OCI-LY1 (cell line): ENCODE measurements around the gene DNMT3A.

Source experiments
- H2AFZ ChIP-seq: fragments of 200-600 bp; sonication (generic), shearing (Covaris generic); 2 replicates; pipeline ENCODE4 v1.6.0; 2014; ENCODE audit warnings: antibody characterized with exemption, mild to moderate bottlenecking, low read length
- H3F3A ChIP-seq: fragments of 200-600 bp; sonication (generic), shearing (Covaris generic); 2 replicates; pipeline ENCODE4 v1.6.0; 2014; ENCODE audit warnings: mild to moderate bottlenecking, antibody characterized with exemption, low read length, moderate library complexity; ENCODE audit not compliant: insufficient read depth
- H3K27ac ChIP-seq: fragments of 200-600 bp; sonication (generic); 2 replicates; pipeline ENCODE4 v1.5.1; 2014; ENCODE audit warnings: low read length, mixed run types, mild to moderate bottlenecking, low read depth; ENCODE audit not compliant: poor library complexity, severe bottlenecking
- H3K27me3 ChIP-seq: fragments of 200-600 bp; sonication (generic); 2 replicates; pipeline ENCODE4 v1.6.0; 2014; ENCODE audit warnings: antibody characterized with exemption, mild to moderate bottlenecking, low read length, moderate library complexity; ENCODE audit not compliant: insufficient read depth
- H3K36me3 ChIP-seq: fragments of 200-600 bp; sonication (generic); 2 replicates; pipeline ENCODE4 v1.6.1; 2014; ENCODE audit warnings: mild to moderate bottlenecking, antibody characterized with exemption, low read length, moderate library complexity, mixed read lengths; ENCODE audit not compliant: insufficient read depth
- H3K4me1 ChIP-seq: fragments of 200-600 bp; sonication (generic); 2 replicates; pipeline ENCODE4 v1.5.1; 2014; ENCODE audit warnings: mild to moderate bottlenecking, low read length, moderate library complexity; ENCODE audit not compliant: insufficient read depth, severe bottlenecking
- H3K4me2 ChIP-seq: fragments of 200-600 bp; sonication (generic), shearing (Covaris generic); 2 replicates; pipeline ENCODE4 v1.6.1; 2014; ENCODE audit warnings: low read length
- H3K4me3 ChIP-seq: fragments of 200-600 bp; sonication (generic); 2 replicates; pipeline ENCODE4 v1.5.1; 2014; ENCODE audit warnings: low read length, low read depth, mild to moderate bottlenecking, mixed read lengths; ENCODE audit not compliant: poor library complexity, severe bottlenecking
- H3K79me2 ChIP-seq: fragments of 200-600 bp; shearing (Covaris generic); 2 replicates; pipeline ENCODE4 v1.6.1; 2016; ENCODE audit warnings: mixed run types, low read length, mixed read lengths; ENCODE audit not compliant: insufficient read depth
- H3K9ac ChIP-seq: fragments of 200-600 bp; sonication (generic), shearing (Covaris generic); 2 replicates; pipeline ENCODE4 v1.6.1; 2014; ENCODE audit warnings: mild to moderate bottlenecking, low read length, mixed read lengths
- H3K9me2 ChIP-seq: fragments of 200-600 bp; sonication (generic), shearing (Covaris generic); 2 replicates; pipeline ENCODE4 v1.6.1; 2014; ENCODE audit warnings: low read depth, mild to moderate bottlenecking, low read length, mixed read lengths
- H3K9me3 ChIP-seq: fragments of 200-600 bp; shearing (Covaris generic); 2 replicates; pipeline ENCODE4 v1.6.1; 2014; ENCODE audit warnings: low read length, mixed read lengths
- H4K20me1 ChIP-seq: fragments of 200-600 bp; sonication (generic), shearing (Covaris generic); 2 replicates; pipeline ENCODE4 v1.6.0; 2016; ENCODE audit warnings: mild to moderate bottlenecking, low read length; ENCODE audit not compliant: insufficient read depth
- EZH2 ChIP-seq: fragments of 200-600 bp; sonication (generic), shearing (Covaris generic); IDR thresholded peaks from 2 replicates; pipeline ENCODE4 v1.8.0; 2017; ENCODE audit warnings: borderline replicate concordance, mixed run types, mild to moderate bottlenecking, antibody characterized with exemption, low read length, moderate library complexity, mixed read lengths
- TF ChIP-seq, protein P1 (sequence below): fragments of 200-600 bp; sonication (generic), shearing (Covaris generic); IDR thresholded peaks from 2 replicates; pipeline ENCODE4 v1.5.1; 2017; ENCODE audit warnings: mild to moderate bottlenecking, antibody characterized with exemption, low read length, moderate library complexity, mixed read lengths

Gene DNMT3A

GRCh38 chr2:25281941-25282340 lies 59.8 kb downstream of the DNMT3A start:
- TF ChIP-seq, protein P1, sequence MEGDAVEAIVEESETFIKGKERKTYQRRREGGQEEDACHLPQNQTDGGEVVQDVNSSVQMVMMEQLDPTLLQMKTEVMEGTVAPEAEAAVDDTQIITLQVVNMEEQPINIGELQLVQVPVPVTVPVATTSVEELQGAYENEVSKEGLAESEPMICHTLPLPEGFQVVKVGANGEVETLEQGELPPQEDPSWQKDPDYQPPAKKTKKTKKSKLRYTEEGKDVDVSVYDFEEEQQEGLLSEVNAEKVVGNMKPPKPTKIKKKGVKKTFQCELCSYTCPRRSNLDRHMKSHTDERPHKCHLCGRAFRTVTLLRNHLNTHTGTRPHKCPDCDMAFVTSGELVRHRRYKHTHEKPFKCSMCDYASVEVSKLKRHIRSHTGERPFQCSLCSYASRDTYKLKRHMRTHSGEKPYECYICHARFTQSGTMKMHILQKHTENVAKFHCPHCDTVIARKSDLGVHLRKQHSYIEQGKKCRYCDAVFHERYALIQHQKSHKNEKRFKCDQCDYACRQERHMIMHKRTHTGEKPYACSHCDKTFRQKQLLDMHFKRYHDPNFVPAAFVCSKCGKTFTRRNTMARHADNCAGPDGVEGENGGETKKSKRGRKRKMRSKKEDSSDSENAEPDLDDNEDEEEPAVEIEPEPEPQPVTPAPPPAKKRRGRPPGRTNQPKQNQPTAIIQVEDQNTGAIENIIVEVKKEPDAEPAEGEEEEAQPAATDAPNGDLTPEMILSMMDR, result no peak
- TF ChIP-seq EZH2, result no peak
- Histone ChIP-seq H4K20me1 (no peaks in the 10 kb centered on the region), H2AFZ (no peak overlapping the region), H3K79me2 (no peaks in the 10 kb centered on the region), H3K4me2 (no peak overlapping the region), H3K27me3 (peaks cover 7% of the 10 kb centered on the region; the same call in 1 of the 2 replicates), H3K36me3 (no peaks in the 10 kb centered on the region), H3K9me2 (no peaks in the 10 kb centered on the region), H3K9ac (no peak overlapping the region), H3K4me3 (no peak overlapping the region), H3F3A (no peaks in the 10 kb centered on the region), H3K9me3 (no peaks in the 10 kb centered on the region), H3K4me1 (peaks cover 18% of the 10 kb centered on the region), H3K27ac (no peak overlapping the region)

- Histone ChIP-seq H3K9me3 (no peaks in the 10 kb centered on the region), H2AFZ (no peak overlapping the region), H3K79me2 (no peaks in the 10 kb centered on the region), H3K4me1 (peaks cover 22% of the 10 kb centered on the region), H3K4me2 (no peak overlapping the region), H3K36me3 (no peaks in the 10 kb centered on the region), H3K9ac (no peak overlapping the region), H3K27ac (no peak overlapping the region), H3K9me2 (no peaks in the 10 kb centered on the region), H3K27me3 (peaks cover 6% of the 10 kb centered on the region; the same call in 1 of the 2 replicates), H3K4me3 (no peak overlapping the region), H4K20me1 (no peaks in the 10 kb centered on the region), H3F3A (no peaks in the 10 kb centered on the region)
- TF ChIP-seq, protein P1, result no peak
- no peak for TF ChIP-seq EZH2
Observed at GRCh38 chr2:25281522-25281921, 60.2 kb downstream of the DNMT3A start.

DNA sequence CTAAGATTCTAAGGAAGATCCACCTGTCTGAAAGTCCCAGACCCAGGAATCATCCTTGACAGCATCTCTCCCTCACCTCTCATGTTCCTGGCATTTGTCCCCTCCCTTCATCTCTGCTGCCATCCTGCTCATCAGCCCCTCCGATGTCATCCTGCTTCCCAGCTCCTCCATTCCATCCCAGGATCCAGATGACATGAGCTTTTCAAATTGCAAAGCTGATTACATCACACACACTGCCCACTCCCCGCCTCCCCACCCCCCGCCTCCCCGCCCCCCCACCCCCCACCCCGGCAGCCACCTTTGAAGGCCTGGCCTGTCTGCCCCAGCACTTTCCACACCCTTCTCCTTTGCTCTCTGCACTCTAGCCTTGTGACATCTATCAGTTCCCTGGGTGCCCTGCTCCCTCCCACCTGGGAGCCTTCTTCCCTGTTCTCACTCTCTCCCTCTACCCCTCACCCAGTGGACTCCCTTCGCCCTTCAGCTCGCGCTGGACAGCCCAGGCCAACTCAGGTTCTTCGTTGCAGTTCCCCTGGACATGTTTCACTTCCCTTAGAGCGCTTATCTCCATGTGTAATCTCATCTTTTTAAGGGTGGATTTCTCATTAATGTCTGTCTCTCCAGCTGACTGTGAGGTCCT lies 61.6 kb downstream of the DNMT3A start:
- no peak for TF ChIP-seq EZH2
- TF ChIP-seq, protein P1, result no peak
- H2AFZ ChIP-seq, result no peak overlapping the region
- H3K4me2 ChIP-seq, result no peak overlapping the region
- H3K27ac ChIP-seq, result no peak overlapping the region
- no peak overlapping the region for H3K4me3 ChIP-seq
- no peaks in the 10 kb centered on the region for H3K9me2 ChIP-seq
- H3F3A ChIP-seq, result no peaks in the 10 kb centered on the region
- H4K20me1 ChIP-seq, result no peaks in the 10 kb centered on the region
- no peaks in the 10 kb centered on the region for H3K9me3 ChIP-seq
- H3K9ac ChIP-seq, result no peak overlapping the region
- peaks cover 14% of the 10 kb centered on the region for H3K4me1 ChIP-seq
- H3K36me3 ChIP-seq, result no peaks in the 10 kb centered on the region
- H3K27me3 ChIP-seq, result peaks cover 3% of the 10 kb centered on the region; the same call in 1 of the 2 replicates
- H3K79me2 ChIP-seq, result no peaks in the 10 kb centered on the region
